ENCODE data around the gene MIEF2. TPM values are rescaled to one million over a fixed set of nuclear protein-coding genes. Genes with fewer than 3 reads are reported as not detected.

The MIEF2 gene
- total RNA-seq, 1 experiment from 2014 or later: 17.5 TPM

- peaks cover 35% of the 10 kb centered on the region for H3K4me1 ChIP-seq (ENCODE audit: insufficient read depth, low read length)
- H3K36me3 ChIP-seq (ENCODE audit: low read depth, low read length): peaks cover 33% of the 10 kb centered on the region
- H4K20me1 ChIP-seq (ENCODE audit: low read length): peaks cover 4% of the 10 kb centered on the region; the same call in 1 of the 2 replicates
- H3K9me2 ChIP-seq (replicated peaks; ENCODE audit: low read length): no peaks in the 10 kb centered on the region
- POLR2A ChIA-PET (ENCODE audit: unreplicated experiment): no interaction called here
- H3K9me3 ChIP-seq (ENCODE audit: low read length): no peaks in the 10 kb centered on the region
- H2AFZ ChIP-seq (ENCODE audit: low read length): peak within 1 kb of the TSS; percentile 79
- TF ChIP-seq EZH2phosphoT487 (IDR thresholded peaks at IDR 0.05; ENCODE audit: borderline replicate concordance, low read length): no peak
- TF ChIP-seq, protein P1, sequence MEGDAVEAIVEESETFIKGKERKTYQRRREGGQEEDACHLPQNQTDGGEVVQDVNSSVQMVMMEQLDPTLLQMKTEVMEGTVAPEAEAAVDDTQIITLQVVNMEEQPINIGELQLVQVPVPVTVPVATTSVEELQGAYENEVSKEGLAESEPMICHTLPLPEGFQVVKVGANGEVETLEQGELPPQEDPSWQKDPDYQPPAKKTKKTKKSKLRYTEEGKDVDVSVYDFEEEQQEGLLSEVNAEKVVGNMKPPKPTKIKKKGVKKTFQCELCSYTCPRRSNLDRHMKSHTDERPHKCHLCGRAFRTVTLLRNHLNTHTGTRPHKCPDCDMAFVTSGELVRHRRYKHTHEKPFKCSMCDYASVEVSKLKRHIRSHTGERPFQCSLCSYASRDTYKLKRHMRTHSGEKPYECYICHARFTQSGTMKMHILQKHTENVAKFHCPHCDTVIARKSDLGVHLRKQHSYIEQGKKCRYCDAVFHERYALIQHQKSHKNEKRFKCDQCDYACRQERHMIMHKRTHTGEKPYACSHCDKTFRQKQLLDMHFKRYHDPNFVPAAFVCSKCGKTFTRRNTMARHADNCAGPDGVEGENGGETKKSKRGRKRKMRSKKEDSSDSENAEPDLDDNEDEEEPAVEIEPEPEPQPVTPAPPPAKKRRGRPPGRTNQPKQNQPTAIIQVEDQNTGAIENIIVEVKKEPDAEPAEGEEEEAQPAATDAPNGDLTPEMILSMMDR (conservative IDR thresholded peaks at IDR 0.05; ENCODE audit: low read depth, low read length): no peak
- TF ChIP-seq EZH2 (IDR thresholded peaks at IDR 0.05; ENCODE audit: low read length, unreplicated experiment): no peak
- no TSS peak for BruUV-seq (replicated peaks)
- no peaks in the 10 kb centered on the region for H3F3A ChIP-seq (ENCODE audit: low read length, unreplicated experiment)
- intact Hi-C loops (cut with micrococcal nuclease): no loop called here
- peak; percentile 32 for ATAC-seq
- peak within 1 kb of the TSS; percentile 88 for H3K4me3 ChIP-seq (ENCODE audit: low read length)
- peak within 1 kb of the TSS; percentile 86 for H3K27ac ChIP-seq (ENCODE audit: low read length)
- CTCF ChIA-PET: no interaction called here
- peak; percentile 56 for DNase-seq
- H3K4me2 ChIP-seq (ENCODE audit: low read length): peak within 1 kb of the TSS; percentile 99
- no peaks in the 10 kb centered on the region for H3K27me3 ChIP-seq (ENCODE audit: low read length)
- peak within 1 kb of the TSS; percentile 97 for H3K9ac ChIP-seq (ENCODE audit: low read length)
- peaks cover 60% of the 10 kb centered on the region for H3K79me2 ChIP-seq (ENCODE audit: low read length)
Measured at GRCh38 chr17:18258356-18259038, 2.0 kb upstream of the MIEF2 start, which contains the start of gene FLII. Gene FLII, minus strand, starts transcription at chr17:18258738. Its CDS starts 48 bp downstream, at chr17:18258690.

DNA sequence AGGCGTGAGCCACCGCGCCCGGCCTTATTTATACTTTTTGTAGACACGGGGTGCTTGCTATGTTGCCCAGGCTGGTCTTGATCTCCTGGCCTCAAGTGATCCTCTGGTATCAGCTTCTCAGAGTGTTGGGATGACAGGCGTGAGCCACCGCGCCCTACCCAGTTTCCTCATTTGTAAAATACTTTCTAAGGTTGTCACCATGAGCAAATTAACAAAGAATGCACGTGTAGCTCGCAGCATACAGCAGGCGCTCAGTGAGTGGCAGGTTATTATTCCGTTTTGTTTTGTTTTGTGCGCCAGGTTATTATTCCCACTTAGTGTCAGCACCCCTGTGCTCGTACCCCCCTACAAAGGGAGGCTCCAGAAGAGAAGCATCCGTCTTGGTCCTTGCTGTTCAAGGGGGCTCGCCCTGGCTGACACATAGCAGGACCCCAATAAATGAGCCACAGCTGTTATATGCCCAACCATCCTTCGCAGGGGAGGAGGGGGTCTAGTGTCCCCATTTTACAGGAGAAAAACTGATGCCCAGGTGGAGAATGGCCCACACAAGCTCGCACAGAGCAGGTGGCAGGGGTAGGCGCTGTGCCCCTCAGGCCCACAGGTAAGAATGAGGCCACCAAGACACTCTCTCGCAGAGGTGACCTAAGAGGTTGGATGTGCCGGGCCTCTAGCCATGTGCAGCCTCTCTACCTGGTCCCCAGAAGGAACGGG lies 686 bp upstream of the MIEF2 start:
- intact Hi-C loops (cut with micrococcal nuclease): no loop called here
- Histone ChIP-seq H3K4me1 (ENCODE audit: insufficient read depth, low read length) (peaks cover 35% of the 10 kb centered on the region), H3K27me3 (ENCODE audit: low read length) (no peaks in the 10 kb centered on the region), H3K9me3 (ENCODE audit: low read length) (no peaks in the 10 kb centered on the region), H2AFZ (ENCODE audit: low read length) (peak overlapping the region; percentile 88; the same call in 1 of the 2 replicates), H3K9ac (ENCODE audit: low read length) (peak overlapping the region; percentile 34), H3K9me2 (replicated peaks; ENCODE audit: low read length) (no peaks in the 10 kb centered on the region), H3K4me3 (ENCODE audit: low read length) (peak overlapping the region; percentile 82), H3F3A (ENCODE audit: low read length, unreplicated experiment) (no peaks in the 10 kb centered on the region), H3K36me3 (ENCODE audit: low read depth, low read length) (peaks cover 21% of the 10 kb centered on the region), H4K20me1 (ENCODE audit: low read length) (peaks cover 4% of the 10 kb centered on the region; the same call in 1 of the 2 replicates), H3K79me2 (ENCODE audit: low read length) (peaks cover 56% of the 10 kb centered on the region), H3K4me2 (ENCODE audit: low read length) (peak overlapping the region; percentile 92), H3K27ac (ENCODE audit: low read length) (peak overlapping the region; percentile 16)
- ChIA-PET POLR2A (ENCODE audit: unreplicated experiment) (no interaction called here), CTCF (no interaction called here)
- ATAC-seq (no peak; the same call in 1 of the 2 replicates), DNase-seq (peak; percentile 82)
- TSS peak; percentile 17 for BruUV-seq (replicated peaks)
- TF ChIP-seq, protein P1 (conservative IDR thresholded peaks at IDR 0.05; ENCODE audit: low read depth, low read length): no peak
- TF ChIP-seq EZH2 (IDR thresholded peaks at IDR 0.05; ENCODE audit: low read length, unreplicated experiment) (no peak), EZH2phosphoT487 (IDR thresholded peaks at IDR 0.05; ENCODE audit: borderline replicate concordance, low read length) (no peak)

All from PC-3 (cell line).